NOMO-1 treated with DMSO at 0.1 percent for 48 hours (cell line): ENCODE data around the gene SP140.
"Not testable (repeated sequence)": the region's sequence is repeated elsewhere in the genome, so short reads cannot be mapped to it uniquely, and the experiment has no call there.

ENCODE experiments used
- DNase-seq: peaks from one replicate; lab custom pipeline; 2025; ENCODE audit not compliant: unreplicated experiment; lab: John Stamatoyannopoulos, UW

The SP140 gene

GRCh38 chr2:230224458-230224857 is 1.1 kb upstream of the SP140 start:
- DNase-seq, result peak; percentile 25

- peak; percentile 89 for DNase-seq
Observed at GRCh38 chr2:230226051-230226551, 565 bp downstream of the SP140 start.

GRCh38 chr2:230227216-230227615 is 1.7 kb downstream of the SP140 start:
- no peak for DNase-seq

- DNase-seq, result no peak
Observed at GRCh38 chr2:230230087-230230486, 4.6 kb downstream of the SP140 start.

- DNase-seq, result no peak
Observed at GRCh38 chr2:230230496-230231200, 5.1 kb downstream of the SP140 start.

- no peak for DNase-seq
Observed at GRCh38 chr2:230231251-230231650, 5.7 kb downstream of the SP140 start.

- no peak for DNase-seq
Observed at GRCh38 chr2:230234122-230234722, 8.7 kb downstream of the SP140 start.

- DNase-seq, result no peak
Observed at GRCh38 chr2:230234845-230235244, 9.3 kb downstream of the SP140 start.

- DNase-seq, result no peak
Observed at GRCh38 chr2:230244211-230244610, 18.7 kb downstream of the SP140 start.

- peak; percentile 36 for DNase-seq
Observed at GRCh38 chr2:230246206-230246605, 20.7 kb downstream of the SP140 start.

GRCh38 chr2:230250231-230250630 is 24.7 kb downstream of the SP140 start:
- DNase-seq, result no peak

GRCh38 chr2:230254152-230254881 is 28.8 kb downstream of the SP140 start:
- DNase-seq, result no peak

GRCh38 chr2:230256733-230257332 is 31.3 kb downstream of the SP140 start:
- DNase-seq, result no peak

GRCh38 chr2:230258483-230258882 is 32.9 kb downstream of the SP140 start:
- DNase-seq, result no peak

- DNase-seq, result no peak
Observed at GRCh38 chr2:230262246-230262645, 36.7 kb downstream of the SP140 start.

GRCh38 chr2:230264945-230265344 is 39.4 kb downstream of the SP140 start:
- DNase-seq, result not testable (repeated sequence)

- no peak for DNase-seq
Observed at GRCh38 chr2:230266638-230267037, 41.1 kb downstream of the SP140 start.

GRCh38 chr2:230267059-230267458 is 41.5 kb downstream of the SP140 start:
- no peak for DNase-seq

- no peak for DNase-seq
Observed at GRCh38 chr2:230267556-230267955, 42.0 kb downstream of the SP140 start.

GRCh38 chr2:230268606-230269243 is 43.2 kb downstream of the SP140 start:
- no peak for DNase-seq

- DNase-seq, result no peak
Observed at GRCh38 chr2:230269715-230270114, 44.2 kb downstream of the SP140 start.
